DMS53 treated with DMSO at 0.1 percent for 48 hours (cell line): Measurements from ENCODE around the gene TSPAN31.
"Not testable (repeated sequence)": the region's sequence is repeated elsewhere in the genome, so short reads cannot be mapped to it uniquely, and the experiment has no call there.

Source experiments
- DNase-seq: peaks from one replicate; lab custom pipeline; 2025; ENCODE audit not compliant: unreplicated experiment; lab: John Stamatoyannopoulos, UW

Gene TSPAN31

DNA sequence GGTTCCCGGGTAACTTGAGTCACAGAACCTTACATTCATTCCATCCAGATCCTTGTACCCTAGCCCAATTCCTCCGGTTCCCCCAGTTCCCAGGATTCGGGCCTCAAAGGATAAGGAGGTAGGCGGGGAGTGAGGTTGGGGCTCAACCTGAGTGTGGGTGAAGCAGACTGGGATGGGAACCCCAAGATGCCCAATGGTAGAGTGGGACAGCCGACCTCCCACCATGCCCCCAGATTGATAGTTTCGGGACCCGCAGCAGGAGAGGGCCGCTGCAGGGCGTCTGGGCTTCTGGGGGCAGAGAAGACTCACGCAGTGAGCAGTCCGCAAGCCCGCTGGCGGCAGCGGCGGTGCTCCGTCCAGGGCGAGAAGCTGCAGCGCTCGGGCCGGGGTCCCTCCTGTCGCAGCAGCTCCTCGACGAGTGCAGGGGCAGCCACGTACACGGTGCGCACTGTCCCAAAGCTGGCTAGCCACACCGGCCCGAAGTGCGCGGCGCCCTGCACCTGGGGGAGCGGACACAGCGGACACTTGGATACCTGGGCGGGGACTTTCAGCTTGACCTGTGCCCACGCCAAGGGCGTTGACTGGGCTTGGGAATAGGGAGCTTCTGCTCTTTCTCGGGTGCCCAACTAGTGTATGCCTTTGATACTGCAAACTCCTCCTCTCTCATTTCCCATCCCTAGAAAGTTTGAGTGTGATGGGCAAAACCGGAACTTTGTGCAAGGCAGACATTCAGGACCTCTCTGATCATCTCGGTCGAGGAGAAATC, 21.0 kb downstream of the TSPAN31 start:
- DNase-seq = peak; percentile 17

DNA sequence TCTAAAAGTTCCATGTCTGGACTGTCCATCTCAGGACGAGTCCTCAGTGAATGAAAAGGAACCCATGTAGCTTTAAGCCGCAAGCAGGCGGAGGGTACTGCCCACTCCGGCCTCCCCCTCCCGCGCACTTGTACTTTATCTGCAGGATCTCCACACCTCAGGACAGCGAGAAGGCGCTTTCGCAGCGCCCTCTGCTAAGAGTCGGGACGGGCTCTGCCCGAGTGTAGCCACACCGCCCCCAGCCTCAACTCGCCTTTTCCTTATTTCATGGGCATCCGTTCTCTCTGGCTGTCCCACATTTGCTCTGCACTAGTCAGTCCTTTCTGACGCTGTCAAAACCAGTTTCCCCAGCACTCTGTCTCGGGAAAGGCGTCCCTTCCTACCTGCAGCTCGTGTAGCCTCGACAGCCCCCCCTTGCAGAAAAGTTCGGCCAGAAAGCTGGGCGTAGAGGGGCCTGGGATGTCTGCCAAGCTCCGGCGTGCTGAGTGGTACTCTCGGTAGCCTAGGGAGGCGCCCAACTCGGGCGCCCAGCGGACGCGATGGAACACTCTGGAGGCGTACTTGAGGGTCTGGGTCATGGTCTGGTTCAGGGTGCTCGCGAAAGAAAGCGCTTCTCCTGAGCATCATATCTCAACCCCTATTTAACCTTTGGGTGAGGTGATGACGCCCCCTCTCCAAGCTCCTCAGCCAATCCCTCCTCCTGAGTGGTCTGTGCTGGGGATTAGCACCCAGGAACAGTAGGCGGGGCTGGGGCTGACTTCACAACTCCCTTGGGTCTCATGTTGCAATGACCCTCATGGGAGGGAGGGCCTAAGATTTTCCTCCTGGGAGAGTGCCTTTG, 21.8 kb downstream of the TSPAN31 start, which contains the start of gene CYP27B1:
TSS of gene CYP27B1 (minus strand) at position 615 of the 841 bp plus-strand sequence. CDS start at position 578, 37 bp downstream.
- peak; percentile 12 for DNase-seq

DNA sequence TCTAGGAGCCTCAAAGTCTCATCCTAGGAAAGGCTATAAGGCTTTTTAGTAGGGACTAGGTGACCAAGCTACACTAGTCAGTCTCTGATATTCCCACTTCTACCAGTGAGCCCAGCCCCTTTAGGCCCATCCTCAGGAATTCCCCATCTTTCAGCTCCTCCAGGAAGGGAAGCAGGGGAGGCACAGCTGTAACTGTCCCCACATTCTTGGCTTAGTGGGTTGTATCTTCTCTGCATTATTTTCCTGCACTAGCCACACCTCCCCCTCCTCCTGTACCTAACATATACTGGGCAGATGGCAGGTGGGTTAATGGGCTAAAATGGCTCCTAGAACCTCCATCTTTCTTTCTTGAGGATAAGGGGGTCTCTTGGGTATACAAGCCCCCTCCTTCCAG, 22.5 kb downstream of the TSPAN31 start:
- no peak for DNase-seq

DNA sequence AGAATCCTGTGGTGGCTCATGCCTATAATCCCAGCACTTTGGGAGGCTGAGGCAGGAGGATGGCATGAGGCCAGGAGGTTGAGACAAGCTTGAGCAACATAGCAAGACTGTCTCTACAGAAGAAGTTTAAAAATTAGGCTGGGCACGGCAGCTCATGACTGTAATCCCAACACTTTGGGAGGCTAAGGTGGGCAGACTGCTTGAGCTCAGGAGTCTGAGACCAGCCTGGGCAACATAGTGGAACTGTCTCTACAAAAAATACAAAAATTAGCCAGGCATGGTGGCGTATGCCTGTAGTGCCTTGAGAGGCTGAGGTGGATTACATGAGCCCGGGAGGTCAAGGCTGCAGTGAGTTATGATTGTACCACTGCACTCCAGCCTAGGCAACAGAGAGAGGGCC, 23.0 kb downstream of the TSPAN31 start:
- no peak for DNase-seq

DNA sequence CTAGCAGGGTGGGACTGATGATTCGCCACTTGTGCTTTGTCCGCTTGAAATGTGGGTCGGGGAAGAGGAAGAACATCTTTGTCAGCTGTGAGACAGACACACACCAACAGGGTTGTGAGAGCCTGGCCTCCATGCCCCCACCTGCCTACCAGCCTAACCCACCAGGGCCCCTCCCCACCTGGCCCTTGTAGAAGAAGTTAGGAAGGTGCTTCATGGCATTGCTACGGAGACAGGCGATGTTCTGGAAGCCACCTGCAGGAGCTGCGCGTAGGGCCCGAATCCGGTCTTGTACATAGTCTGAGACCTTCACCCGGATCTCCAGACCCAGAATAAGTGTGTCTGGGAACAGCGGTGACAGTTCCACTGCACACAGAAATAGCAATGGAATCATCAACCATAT, 24.8 kb downstream of the TSPAN31 start:
- DNase-seq = no peak

DNA sequence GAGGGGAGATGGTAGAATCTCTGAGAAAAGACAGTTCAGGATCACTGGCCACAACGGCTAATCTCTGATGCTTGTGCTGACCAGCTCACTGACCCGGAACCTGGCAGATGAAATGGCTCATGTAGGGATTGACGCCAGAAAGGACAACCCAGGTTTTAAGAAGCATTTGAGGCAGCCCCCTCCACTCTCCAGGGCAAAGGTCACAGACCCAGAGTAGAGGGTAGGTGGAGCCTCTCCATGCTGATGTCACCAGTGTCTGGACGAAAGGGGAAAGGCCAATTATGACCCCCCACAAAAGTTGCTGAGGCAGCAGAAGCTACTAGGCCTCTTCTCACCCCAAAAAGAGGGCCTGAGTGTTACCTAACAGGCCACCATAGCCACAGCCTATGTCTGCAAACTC, 25.9 kb downstream of the TSPAN31 start:
- no peak for DNase-seq

- DNase-seq = peak; percentile 82
Measured at GRCh38 chr12:57771236-57771872, 26.5 kb downstream of the TSPAN31 start.

GRCh38 chr12:57771873-57772428, 27.1 kb downstream of the TSPAN31 start, which contains the start of gene METTL1:
Gene METTL1 (minus strand): TSS chr12:57772105. CDS start chr12:57772083, 22 bp downstream.
- DNase-seq = peak; percentile 96

GRCh38 chr12:57772429-57773322, 27.8 kb downstream of the TSPAN31 start, which contains the start of gene EEF1AKMT3:
Gene EEF1AKMT3 (plus strand): TSS chr12:57772614. CDS start chr12:57772725, 111 bp downstream.
- peak; percentile 19 for DNase-seq

DNA sequence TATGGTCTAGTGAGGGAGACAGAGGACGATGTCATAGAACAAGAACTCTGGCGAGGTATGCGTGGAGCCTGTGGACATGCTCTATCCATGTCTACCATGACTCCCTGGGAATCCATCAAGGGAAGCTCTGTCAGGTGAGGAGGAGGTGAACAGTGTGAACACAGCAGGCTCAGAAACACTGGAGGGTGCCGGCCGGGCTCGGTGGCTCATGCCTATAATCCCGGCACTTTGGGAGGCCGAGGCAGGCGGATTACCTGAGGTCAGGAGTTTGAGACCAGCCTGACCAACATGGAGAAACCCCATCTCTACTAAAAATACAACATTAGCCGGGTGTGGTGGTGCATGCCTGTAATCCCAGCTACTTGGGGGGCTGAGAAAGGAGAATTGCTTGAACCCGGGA, 29.8 kb downstream of the TSPAN31 start:
- not testable (repeated sequence) for DNase-seq

GRCh38 chr12:57775044-57775443, 30.2 kb downstream of the TSPAN31 start:
- no peak for DNase-seq

GRCh38 chr12:57775563-57776246, 30.9 kb downstream of the TSPAN31 start:
- DNase-seq = no peak

- DNase-seq = no peak
Measured at GRCh38 chr12:57776247-57776587, 31.4 kb downstream of the TSPAN31 start.

DNA sequence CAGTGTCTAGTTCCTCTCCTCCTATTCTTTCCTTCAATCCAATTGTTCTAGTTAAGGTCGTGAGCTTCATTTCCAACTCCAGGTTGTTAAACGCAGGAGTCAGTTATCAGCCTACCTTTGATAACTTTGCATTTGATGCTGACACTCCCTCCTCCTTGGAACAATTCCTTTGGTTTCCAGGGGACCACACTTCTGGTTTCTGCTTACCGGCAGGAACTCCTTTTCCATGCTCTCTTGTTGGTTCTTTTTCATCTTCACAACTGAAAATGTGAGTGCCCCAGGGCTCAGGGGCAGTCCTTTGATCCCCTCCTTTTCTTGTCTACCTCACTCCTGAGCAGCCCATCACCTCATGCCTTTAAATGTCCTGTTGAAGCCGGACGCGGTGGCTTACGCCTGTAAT, 32.5 kb downstream of the TSPAN31 start:
- DNase-seq = no peak

GRCh38 chr12:57777911-57778310, 33.1 kb downstream of the TSPAN31 start:
- no peak for DNase-seq

GRCh38 chr12:57779736-57780135, 34.9 kb downstream of the TSPAN31 start:
- no peak for DNase-seq

GRCh38 chr12:57780284-57780897, 35.6 kb downstream of the TSPAN31 start:
- no peak for DNase-seq

- DNase-seq = no peak
Measured at GRCh38 chr12:57781244-57781643, 36.4 kb downstream of the TSPAN31 start.

DNA sequence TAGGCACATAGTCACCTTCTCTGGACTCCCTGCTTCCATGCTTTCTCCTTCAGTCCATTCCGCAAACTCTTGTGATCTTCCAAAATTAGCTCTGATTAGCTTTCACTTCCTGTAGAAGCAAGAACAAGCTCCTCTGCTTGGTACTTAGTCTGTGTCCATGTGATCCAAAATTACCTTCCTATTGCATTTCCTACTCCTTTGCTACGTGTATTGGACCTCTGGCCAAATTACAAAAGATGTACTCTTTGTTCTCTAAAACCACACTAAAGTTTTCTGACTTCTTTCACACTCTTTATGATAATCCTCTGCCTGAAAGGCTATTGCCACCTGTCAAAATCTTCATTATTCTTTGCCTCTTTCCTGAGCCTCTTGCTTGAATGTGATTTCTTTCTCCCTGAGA, 37.0 kb downstream of the TSPAN31 start:
- DNase-seq = no peak
